Inferior parietal cortex (tissue), 1 donor: ENCODE measurements around the gene BRD9.
"Not testable (repeated sequence)": the region's sequence is repeated elsewhere in the genome, so short reads cannot be mapped to it uniquely, and the experiment has no call there.

Experiments
- DNase-seq: peaks from one replicate; pipeline ENCODE4 v3.0.0-alpha.2; 2016; ENCODE audit errors: extremely low spot score

The BRD9 gene

GRCh38 chr5:844426-844825 lies 48.2 kb downstream of the BRD9 start:
- not testable (repeated sequence) for DNase-seq

- not testable (repeated sequence) for DNase-seq
These were observed 48.7 kb downstream of the BRD9 start for GRCh38 chr5:843926-844325.

GRCh38 chr5:843371-843770 lies 49.2 kb downstream of the BRD9 start:
- not testable (repeated sequence) for DNase-seq

- DNase-seq = not testable (repeated sequence)
These were observed 50.0 kb downstream of the BRD9 start for GRCh38 chr5:842402-843221.

- not testable (repeated sequence) for DNase-seq
These were observed 50.8 kb downstream of the BRD9 start for GRCh38 chr5:841531-842401.

GRCh38 chr5:840974-841435 lies 51.6 kb downstream of the BRD9 start:
- DNase-seq = not testable (repeated sequence)

- DNase-seq = not testable (repeated sequence)
These were observed 52.3 kb downstream of the BRD9 start for GRCh38 chr5:840118-840973.

- DNase-seq = not testable (repeated sequence)
These were observed 54.2 kb downstream of the BRD9 start for GRCh38 chr5:838431-838851.

- DNase-seq = not testable (repeated sequence)
These were observed 54.9 kb downstream of the BRD9 start for GRCh38 chr5:837621-838121.

- not testable (repeated sequence) for DNase-seq
These were observed 56.5 kb downstream of the BRD9 start for GRCh38 chr5:835933-836612.

GRCh38 chr5:834013-834412 lies 58.6 kb downstream of the BRD9 start:
- not testable (repeated sequence) for DNase-seq

GRCh38 chr5:828194-828593 lies 64.4 kb downstream of the BRD9 start:
- DNase-seq = not testable (repeated sequence)

- not testable (repeated sequence) for DNase-seq
These were observed 67.1 kb downstream of the BRD9 start for GRCh38 chr5:825544-825943.

GRCh38 chr5:821504-821903 lies 71.1 kb downstream of the BRD9 start:
- DNase-seq = no peak

- no peak for DNase-seq
These were observed 72.4 kb downstream of the BRD9 start for GRCh38 chr5:820245-820644.

- DNase-seq = no peak
These were observed 73.5 kb downstream of the BRD9 start for GRCh38 chr5:819078-819477.

- DNase-seq = no peak
These were observed 76.4 kb downstream of the BRD9 start for GRCh38 chr5:816176-816575.

- DNase-seq = no peak
These were observed 77.2 kb downstream of the BRD9 start for GRCh38 chr5:815449-815848.
